Measurements from ENCODE around the gene PI3.

Gene PI3

GRCh38 chr20:45183084-45183483 lies 8.4 kb downstream of the PI3 start:
- no peak for DNase-seq (ENCODE audit: extremely low read depth in 1 of 2, low read depth in 1 of 2)

GRCh38 chr20:45187693-45188092 lies 13.0 kb downstream of the PI3 start:
- DNase-seq (ENCODE audit: extremely low read depth in 1 of 2, low read depth in 1 of 2) = no peak

GRCh38 chr20:45189067-45189609 lies 14.4 kb downstream of the PI3 start:
- DNase-seq (ENCODE audit: extremely low read depth in 1 of 2, low read depth in 1 of 2) = no peak

DNA sequence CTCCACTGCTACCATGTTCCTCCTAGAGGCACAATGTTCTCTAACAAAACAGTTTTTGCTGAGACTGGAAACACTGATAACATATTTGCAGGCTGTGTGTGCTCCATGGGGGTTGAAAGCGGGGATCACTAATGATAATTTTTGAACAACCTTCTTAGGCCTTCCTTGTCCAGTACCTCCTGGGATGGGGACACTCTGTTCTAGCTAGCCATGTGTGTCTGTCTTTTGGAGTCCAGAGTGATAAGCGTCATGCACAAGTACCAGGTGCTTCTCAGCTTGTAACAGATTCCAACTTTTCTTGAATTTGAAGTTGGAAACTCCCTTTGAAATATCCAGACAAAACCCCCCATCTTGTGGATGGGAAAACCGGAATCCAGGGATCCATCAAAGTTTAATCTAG lies 15.2 kb downstream of the PI3 start:
- DNase-seq (ENCODE audit: extremely low read depth in 1 of 2, low read depth in 1 of 2) = no peak

DNA sequence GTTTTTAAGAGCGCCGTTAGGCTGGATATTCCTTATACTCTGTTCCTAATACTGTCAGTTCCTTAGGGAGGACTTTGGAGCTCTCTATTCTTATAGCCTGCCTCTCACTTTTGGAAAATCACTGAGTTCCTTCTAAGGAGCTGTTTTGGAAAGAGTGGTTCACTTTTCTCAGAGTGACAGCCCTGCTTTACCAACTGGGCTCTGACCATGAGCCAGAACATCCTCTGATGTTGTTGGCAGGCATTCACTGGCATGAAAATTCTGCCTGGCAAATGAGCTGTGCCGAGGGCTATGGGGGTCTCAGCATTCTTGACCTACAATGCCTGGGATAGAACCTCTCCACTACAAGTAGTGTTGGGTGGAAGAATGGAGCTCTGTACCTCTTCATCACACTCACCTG lies 17.2 kb downstream of the PI3 start:
- DNase-seq (ENCODE audit: extremely low read depth in 1 of 2, low read depth in 1 of 2) = no peak

GRCh38 chr20:45193331-45193730 lies 18.6 kb downstream of the PI3 start:
- DNase-seq (ENCODE audit: extremely low read depth in 1 of 2, low read depth in 1 of 2) = no peak

DNA sequence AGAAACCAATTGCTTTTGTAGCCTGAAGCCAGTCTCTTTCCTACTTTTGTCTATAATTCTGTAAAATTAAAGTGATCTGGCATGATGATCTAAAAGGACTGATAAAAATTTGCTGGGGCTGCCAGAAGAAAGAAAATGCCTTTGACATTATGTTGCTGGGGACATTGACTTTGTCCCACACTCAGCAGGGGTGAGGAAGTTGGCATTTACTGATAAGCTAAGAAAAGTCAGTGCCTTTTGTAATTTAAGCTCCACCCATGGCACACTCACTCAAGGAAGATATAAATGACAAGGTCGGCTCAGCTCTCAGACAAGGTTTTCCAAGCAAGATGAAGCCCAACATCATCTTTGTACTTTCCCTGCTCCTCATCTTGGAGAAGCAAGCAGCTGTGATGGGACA lies 32.0 kb downstream of the PI3 start, which contains the start of gene SEMG1:
Gene SEMG1 (plus strand): TSS at position 309 of the 400 bp plus-strand sequence. CDS start 21 bp downstream, at position 330.
- DNase-seq (ENCODE audit: extremely low read depth in 1 of 2, low read depth in 1 of 2) = no peak

GRCh38 chr20:45209924-45210323 lies 35.2 kb downstream of the PI3 start:
- no peak for DNase-seq (ENCODE audit: extremely low read depth in 1 of 2, low read depth in 1 of 2)

DNA sequence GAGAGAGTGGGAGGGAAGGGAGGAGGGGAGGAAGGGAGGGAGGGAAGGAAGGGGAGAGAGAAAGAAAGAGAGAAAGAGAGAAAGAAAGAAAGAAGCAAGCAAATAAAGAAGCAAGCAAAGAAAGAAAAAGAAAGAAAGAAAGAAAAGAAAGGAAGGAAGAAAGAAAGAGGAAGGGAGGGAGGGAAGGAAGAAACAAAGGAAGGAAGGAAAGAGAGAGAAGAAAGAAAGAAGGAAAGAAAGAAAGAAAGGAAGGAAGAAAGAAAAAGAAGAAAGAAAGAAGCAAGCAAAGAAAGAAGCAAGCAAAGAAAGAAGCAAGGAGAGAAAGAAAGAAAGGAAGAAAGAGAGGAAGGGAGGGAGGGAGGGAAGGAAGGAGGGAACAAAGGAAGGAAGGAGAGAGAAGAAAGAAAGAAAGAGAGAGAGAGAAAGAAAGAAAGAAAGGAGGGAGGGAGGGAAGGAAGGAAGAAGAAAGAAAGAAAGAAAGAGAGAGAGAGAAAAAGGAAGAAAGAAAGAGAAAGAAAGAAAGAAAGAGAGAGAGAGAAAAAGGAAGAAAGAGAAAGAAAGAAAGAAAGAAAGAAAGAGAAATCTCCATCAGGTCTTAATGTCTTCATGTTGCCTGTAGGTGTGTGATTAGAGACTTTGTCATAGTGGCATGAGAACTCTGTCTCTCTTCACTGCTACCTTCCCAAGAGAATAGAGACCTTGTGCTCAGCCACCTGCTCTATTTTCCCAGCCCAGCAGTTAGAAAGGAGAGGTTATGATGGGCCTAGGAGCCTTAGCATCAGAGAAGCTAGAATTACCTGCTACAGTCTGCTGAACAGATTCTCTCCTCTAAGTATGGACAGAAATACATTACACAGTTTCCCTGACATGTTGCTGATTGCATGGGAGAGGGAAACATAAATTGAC lies 37.1 kb downstream of the PI3 start:
- DNase-seq (ENCODE audit: extremely low read depth in 1 of 2, low read depth in 1 of 2) = no peak

DNA sequence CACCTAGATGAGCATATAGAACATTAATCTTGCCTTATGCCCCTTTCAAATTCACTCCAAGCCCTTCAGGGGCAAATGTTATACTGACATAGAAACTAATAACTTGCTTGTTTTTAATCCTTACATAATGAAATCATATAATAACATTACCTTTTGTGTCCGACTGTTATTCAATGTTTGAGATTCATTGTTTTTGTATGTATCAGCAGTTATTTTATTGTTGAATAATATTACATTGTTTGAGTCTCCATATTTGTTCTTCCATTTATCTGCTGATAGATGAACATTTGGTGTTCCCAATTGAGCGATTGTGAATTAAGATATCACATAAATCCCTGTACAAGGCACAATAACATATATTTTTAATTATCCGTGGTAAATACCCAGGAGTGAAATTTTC lies 38.1 kb downstream of the PI3 start:
- no peak for DNase-seq (ENCODE audit: extremely low read depth in 1 of 2, low read depth in 1 of 2)

DNA sequence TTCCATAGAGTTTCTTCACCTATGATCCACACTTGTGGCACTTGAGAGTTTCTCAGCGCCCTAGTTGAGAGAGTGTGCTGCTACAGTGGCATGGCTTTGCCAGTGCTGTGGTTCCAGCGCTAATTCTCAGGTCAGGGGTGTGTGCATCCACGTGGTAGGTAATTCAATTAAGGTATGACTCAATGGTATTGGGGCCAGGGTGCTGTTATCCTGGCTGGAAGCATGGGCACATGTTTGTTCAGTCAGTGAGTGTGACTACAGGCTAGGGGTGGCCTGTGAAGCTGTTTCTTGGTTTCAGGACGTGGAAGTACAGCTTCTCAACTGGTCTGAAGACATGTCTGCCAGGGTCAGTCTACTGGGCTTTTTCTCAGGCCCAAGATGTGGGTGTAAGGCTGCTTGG lies 43.4 kb downstream of the PI3 start:
- no peak for DNase-seq (ENCODE audit: extremely low read depth in 1 of 2, low read depth in 1 of 2)

- no peak for DNase-seq (ENCODE audit: extremely low read depth in 1 of 2, low read depth in 1 of 2)
These were observed 43.9 kb downstream of the PI3 start for GRCh38 chr20:45218636-45219035.

GRCh38 chr20:45221076-45221475 lies 46.4 kb downstream of the PI3 start, which contains the start of gene SEMG2:
TSS of gene SEMG2 (plus strand) at chr20:45221373. CDS start at chr20:45221390, 17 bp downstream.
- no peak for DNase-seq (ENCODE audit: extremely low read depth in 1 of 2, low read depth in 1 of 2)

DNA sequence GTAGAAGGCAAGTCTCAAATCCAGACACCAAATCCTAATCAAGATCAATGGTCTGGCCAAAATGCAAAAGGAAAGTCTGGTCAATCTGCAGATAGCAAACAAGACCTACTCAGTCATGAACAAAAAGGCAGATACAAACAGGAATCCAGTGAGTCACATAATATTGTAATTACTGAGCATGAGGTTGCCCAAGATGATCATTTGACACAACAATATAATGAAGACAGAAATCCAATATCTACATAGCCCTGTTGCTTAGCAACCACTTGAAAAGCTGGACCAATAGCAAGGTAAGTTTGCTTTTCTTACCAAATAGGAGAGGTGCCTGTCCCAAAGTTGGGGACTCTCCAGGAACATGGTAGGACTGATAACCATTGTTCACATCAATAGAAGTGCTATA lies 48.4 kb downstream of the PI3 start:
- DNase-seq (ENCODE audit: extremely low read depth in 1 of 2, low read depth in 1 of 2) = no peak

Data from stimulated activated CD8-positive, alpha-beta memory T cell treated with anti-CD3 and anti-CD28 coated beads, Interleukin-7, amount 100 ng/mL, for 48 hours (primary cell).